Measurements from ENCODE around the gene DEAF1. TPM values are rescaled to one million over a fixed set of nuclear protein-coding genes. Genes with fewer than 3 reads are reported as not detected.

The DEAF1 gene
- total and polyA plus RNA-seq, 9 of the 15 experiments (the other 6 are each of a cell fraction or from before 2014, with no cell fraction given), result 2.0 to 69.1 (median 26.8) TPM

GRCh38 chr11:629237-629583 lies 65.8 kb downstream of the DEAF1 start (continued):
- no peak for TF ChIP-seq ARID3B (CRISPR knock-in tag; IDR thresholded peaks at IDR 0.05; ENCODE audit: borderline replicate concordance)
- no peak for TF ChIP-seq THRA (IDR thresholded peaks at IDR 0.05)
- TF ChIP-seq CTCF (IDR thresholded peaks at IDR 0.05 in 2 of 3, conservative IDR thresholded peaks at IDR 0.05 in 1 of 3; ENCODE audit: insufficient read depth in 2 of 3, low read depth in 1 of 3, low read length in 3 of 3), result peak in 1 of 3 experiments; percentile 6; a peak in 1 of 6 replicates
- no peak for TF ChIP-seq GMEB1 (CRISPR knock-in tag; IDR thresholded peaks at IDR 0.05)
- TF ChIP-seq ZBTB33 (CRISPR knock-in tag; IDR thresholded peaks at IDR 0.05), result peak; percentile 94
- no peak for TF ChIP-seq ATF6 (CRISPR knock-in tag; IDR thresholded peaks at IDR 0.05)
